T1000 (cell line): ENCODE data around the gene ZNF587B.
"Not testable (repeated sequence)": the region's sequence is repeated elsewhere in the genome, so short reads cannot be mapped to it uniquely, and the experiment has no call there.

Experiments
- DNase-seq: peaks from one replicate; lab custom pipeline; 2025; ENCODE audit warnings: mixed read lengths; lab: John Stamatoyannopoulos, UW

ZNF587B gene

GRCh38 chr19:57870225-57870624, 40.1 kb downstream of the ZNF587B start:
- no peak for DNase-seq

GRCh38 chr19:57872450-57872849, 42.4 kb downstream of the ZNF587B start:
- no peak for DNase-seq

- not testable (repeated sequence) for DNase-seq
These were observed 44.0 kb downstream of the ZNF587B start for GRCh38 chr19:57873883-57874799.

DNA sequence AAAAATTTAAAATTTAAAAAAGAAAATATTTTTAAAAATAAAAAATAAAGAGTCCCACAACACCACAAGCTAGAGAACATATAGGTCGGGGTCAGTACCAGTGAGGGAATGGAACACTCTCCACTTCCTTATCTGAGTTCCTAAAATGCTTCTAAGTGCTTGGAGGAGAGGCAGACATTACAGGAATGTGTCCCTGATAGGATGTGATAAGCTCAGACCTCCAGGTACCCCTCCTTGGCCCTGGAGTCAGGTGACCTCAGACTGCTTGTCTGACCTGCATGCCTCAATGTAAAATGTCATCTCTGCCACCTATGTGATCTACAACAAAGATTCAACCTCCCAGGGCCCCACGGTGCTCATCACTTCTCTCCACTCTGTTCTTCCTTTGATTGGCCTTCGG, 55.9 kb downstream of the ZNF587B start:
- DNase-seq = no peak

GRCh38 chr19:57887195-57887941, 57.3 kb downstream of the ZNF587B start:
- no peak for DNase-seq

- DNase-seq = no peak
These were observed 58.0 kb downstream of the ZNF587B start for GRCh38 chr19:57888107-57888559.

DNA sequence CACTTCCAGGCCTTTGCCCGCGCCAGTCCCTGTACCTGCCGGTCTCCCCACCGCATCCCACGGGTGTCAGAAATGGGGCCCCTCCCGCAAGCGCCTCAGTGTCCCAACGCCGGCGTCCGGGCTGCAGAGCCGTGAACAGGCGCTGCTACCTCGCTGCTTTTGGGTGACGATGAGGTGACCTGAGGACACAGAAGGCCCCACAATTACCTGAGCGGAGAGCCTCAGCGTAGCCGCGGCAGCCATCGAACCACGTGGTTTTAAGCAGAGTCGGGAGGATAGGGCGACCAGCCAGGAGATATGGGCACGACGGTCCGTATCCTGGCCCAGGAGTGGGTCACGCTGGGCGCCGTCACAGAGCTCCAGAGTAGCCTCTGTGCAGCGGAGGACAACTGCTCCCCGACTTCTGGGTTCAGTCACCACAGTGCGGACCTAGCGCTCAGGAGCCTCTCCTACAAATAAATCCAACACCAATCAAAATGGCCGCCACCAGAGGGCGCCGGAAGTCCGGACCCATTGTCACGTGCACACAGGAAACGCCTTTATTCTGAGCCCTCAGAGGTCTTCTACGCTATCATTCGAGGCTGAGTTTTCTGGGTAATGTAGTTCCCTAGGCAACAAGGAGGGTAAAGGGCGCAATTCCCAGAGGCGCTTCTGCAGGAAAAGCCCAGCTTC, 58.6 kb downstream of the ZNF587B start, which contains the start of gene ZNF814:
Gene ZNF814 (minus strand): TSS at position 478 of the 672 bp plus-strand sequence. CDS start 235 bp downstream, at position 243.
- DNase-seq = peak; percentile 84

GRCh38 chr19:57890706-57891105, 60.6 kb downstream of the ZNF587B start:
- DNase-seq = not testable (repeated sequence)
